Ishikawa (cell line): ENCODE measurements around the gene BCL2A1.

Source experiments
- CEBPB ChIP-seq: IDR thresholded peaks from 2 replicates; pipeline ENCODE4 v1.6.1; 2012
- CREB1 ChIP-seq: IDR thresholded peaks from 2 replicates; pipeline ENCODE4 v1.6.1; 2012; ENCODE audit warnings: low read depth
- EGR1 ChIP-seq: IDR thresholded peaks from 2 replicates; pipeline ENCODE4 v1.6.1; 2012
- EP300 ChIP-seq: IDR thresholded peaks from 2 replicates; pipeline ENCODE4 v1.6.1; 2012; ENCODE audit warnings: borderline replicate concordance
- FOXM1 ChIP-seq: IDR thresholded peaks from 2 replicates; pipeline ENCODE4 v1.6.1; 2012; ENCODE audit warnings: low read depth, borderline replicate concordance
- NFIC ChIP-seq: IDR thresholded peaks from 2 replicates; pipeline ENCODE4 v1.6.1; 2012
- RAD21 ChIP-seq: IDR thresholded peaks from 2 replicates; pipeline ENCODE4 v1.6.1; 2012; ENCODE audit warnings: low read depth
- TAF1 ChIP-seq: IDR thresholded peaks from 2 replicates; pipeline ENCODE4 v1.6.1; 2012; ENCODE audit warnings: low read depth, mild to moderate bottlenecking
- TCF12 ChIP-seq: IDR thresholded peaks from 2 replicates; pipeline ENCODE4 v1.6.1; 2012; ENCODE audit warnings: low read depth
- TEAD4 ChIP-seq: IDR thresholded peaks from 2 replicates; pipeline ENCODE4 v1.6.1; 2012
- USF1 ChIP-seq: IDR thresholded peaks from 2 replicates; pipeline ENCODE4 v1.6.1; 2012
- YY1 ChIP-seq: IDR thresholded peaks from 2 replicates; pipeline ENCODE4 v1.6.1; 2012; ENCODE audit warnings: low read depth
- ZBTB7A ChIP-seq: IDR thresholded peaks from 2 replicates; pipeline ENCODE4 v1.6.1; 2012; ENCODE audit warnings: low read depth
- TF ChIP-seq, protein P1 (sequence below): IDR thresholded peaks from 2 replicates; pipeline ENCODE4 v1.6.1; 2012; ENCODE audit warnings: low read depth, mild to moderate bottlenecking
- TF ChIP-seq, protein P2 (sequence below): IDR thresholded peaks from 2 replicates; pipeline ENCODE4 v1.6.1; 2012

Gene BCL2A1

GRCh38 chr15:79978260-79978654, 7.3 kb upstream of the BCL2A1 start:
- TF ChIP-seq, protein P1, sequence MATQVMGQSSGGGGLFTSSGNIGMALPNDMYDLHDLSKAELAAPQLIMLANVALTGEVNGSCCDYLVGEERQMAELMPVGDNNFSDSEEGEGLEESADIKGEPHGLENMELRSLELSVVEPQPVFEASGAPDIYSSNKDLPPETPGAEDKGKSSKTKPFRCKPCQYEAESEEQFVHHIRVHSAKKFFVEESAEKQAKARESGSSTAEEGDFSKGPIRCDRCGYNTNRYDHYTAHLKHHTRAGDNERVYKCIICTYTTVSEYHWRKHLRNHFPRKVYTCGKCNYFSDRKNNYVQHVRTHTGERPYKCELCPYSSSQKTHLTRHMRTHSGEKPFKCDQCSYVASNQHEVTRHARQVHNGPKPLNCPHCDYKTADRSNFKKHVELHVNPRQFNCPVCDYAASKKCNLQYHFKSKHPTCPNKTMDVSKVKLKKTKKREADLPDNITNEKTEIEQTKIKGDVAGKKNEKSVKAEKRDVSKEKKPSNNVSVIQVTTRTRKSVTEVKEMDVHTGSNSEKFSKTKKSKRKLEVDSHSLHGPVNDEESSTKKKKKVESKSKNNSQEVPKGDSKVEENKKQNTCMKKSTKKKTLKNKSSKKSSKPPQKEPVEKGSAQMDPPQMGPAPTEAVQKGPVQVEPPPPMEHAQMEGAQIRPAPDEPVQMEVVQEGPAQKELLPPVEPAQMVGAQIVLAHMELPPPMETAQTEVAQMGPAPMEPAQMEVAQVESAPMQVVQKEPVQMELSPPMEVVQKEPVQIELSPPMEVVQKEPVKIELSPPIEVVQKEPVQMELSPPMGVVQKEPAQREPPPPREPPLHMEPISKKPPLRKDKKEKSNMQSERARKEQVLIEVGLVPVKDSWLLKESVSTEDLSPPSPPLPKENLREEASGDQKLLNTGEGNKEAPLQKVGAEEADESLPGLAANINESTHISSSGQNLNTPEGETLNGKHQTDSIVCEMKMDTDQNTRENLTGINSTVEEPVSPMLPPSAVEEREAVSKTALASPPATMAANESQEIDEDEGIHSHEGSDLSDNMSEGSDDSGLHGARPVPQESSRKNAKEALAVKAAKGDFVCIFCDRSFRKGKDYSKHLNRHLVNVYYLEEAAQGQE, result no peak
- TF ChIP-seq CEBPB, result no peak
- no peak for TF ChIP-seq YY1
- no peak for TF ChIP-seq FOXM1
- no peak for TF ChIP-seq CREB1
- no peak for TF ChIP-seq TEAD4
- TF ChIP-seq TAF1, result no peak
- TF ChIP-seq EGR1, result no peak
- TF ChIP-seq EP300, result no peak
- TF ChIP-seq, protein P2, sequence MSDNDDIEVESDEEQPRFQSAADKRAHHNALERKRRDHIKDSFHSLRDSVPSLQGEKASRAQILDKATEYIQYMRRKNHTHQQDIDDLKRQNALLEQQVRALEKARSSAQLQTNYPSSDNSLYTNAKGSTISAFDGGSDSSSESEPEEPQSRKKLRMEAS, result no peak
- TF ChIP-seq ZBTB7A, result no peak

DNA sequence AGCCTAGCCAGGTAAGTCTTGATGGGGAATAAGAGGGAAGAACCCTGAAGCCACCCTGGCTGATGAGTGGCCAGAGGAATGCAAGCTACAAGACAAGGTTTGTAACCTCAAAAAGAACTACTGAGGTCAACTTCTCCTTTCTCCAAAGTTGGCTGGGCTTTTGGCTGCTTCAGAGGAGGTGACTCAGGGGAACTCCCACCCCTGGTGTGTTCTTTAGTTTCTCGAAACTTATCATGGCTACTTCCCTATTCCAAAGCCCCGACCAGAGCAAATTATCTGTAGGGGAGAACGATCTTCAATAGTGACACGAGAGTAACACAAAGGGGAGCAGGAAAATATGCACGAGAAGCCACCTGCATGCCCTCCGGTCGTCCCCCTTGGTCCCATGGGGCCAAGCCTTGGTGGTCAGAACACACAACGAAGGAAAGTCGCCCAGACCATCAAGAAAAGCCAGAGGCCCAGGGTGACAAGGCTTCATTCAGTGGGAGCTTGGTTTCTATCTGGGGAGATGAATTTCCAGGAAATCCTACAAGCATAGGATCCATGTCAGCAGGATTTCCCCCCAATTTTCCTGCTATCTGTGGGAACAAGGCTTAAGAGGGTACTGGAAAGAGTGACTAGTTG, 6.5 kb upstream of the BCL2A1 start:
- TF ChIP-seq FOXM1 (no peak), EGR1 (no peak), TCF12 (no peak), ZBTB7A (no peak), NFIC (no peak), TEAD4 (no peak), CEBPB (no peak), CREB1 (no peak), YY1 (no peak), TAF1 (no peak), USF1 (no peak), EP300 (no peak), RAD21 (no peak)
- TF ChIP-seq, protein P2, result no peak
- TF ChIP-seq, protein P1, result no peak

- TF ChIP-seq TCF12 (no peak), EP300 (no peak), RAD21 (no peak), ZBTB7A (no peak), TAF1 (no peak), YY1 (no peak), NFIC (no peak)
- TF ChIP-seq, protein P2, result no peak
- TF ChIP-seq, protein P1, result no peak
These were observed 2.6 kb upstream of the BCL2A1 start for GRCh38 chr15:79973456-79974195.

- TF ChIP-seq TEAD4 (no peak), TCF12 (no peak), EGR1 (no peak), EP300 (no peak), YY1 (no peak), RAD21 (no peak), TAF1 (no peak), ZBTB7A (no peak), CREB1 (no peak), CEBPB (no peak), NFIC (no peak), FOXM1 (no peak)
- TF ChIP-seq, protein P1, result no peak
These were observed 1.9 kb upstream of the BCL2A1 start for GRCh38 chr15:79972863-79973262.
